ENCODE results near the gene MYLK. TPM values are rescaled to one million over a fixed set of nuclear protein-coding genes. Genes with fewer than 3 reads are reported as not detected.

MYLK gene
- total RNA-seq, 2 donors from 2014 or later: 99.0 to 240 TPM

DNA sequence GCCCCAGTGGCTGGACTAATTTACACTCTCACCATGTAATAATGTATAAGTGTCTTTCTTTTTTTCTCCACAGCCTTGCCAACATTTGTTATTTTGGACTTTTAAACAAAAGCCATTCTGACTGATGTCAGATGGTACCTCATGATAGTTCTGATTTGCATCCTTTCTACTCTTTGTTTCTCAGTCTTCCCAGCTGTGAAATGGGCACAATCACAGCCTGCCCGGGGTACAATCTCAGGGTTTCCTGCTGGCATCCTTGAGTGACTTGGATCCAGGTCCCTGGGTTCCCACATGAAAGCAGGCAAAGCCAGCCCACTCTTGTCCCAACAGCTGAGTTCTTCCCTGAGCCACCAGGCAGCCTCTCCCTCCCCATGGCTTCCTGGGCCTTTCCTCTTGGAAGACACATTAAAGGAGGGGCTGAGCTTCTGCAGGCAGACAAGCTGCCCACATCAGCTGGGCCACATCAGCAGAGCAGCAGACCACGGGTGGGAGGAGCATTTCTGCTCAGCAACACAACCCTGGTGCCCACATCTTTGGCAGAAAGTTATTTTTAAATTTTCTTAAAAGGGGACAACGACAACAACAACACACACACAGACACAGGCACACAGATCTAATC lies 82.0 kb downstream of the MYLK start:
- intact Hi-C loops (cut with DNase I, micrococcal nuclease): no loop called here
- ATAC-seq: no peak

DNA sequence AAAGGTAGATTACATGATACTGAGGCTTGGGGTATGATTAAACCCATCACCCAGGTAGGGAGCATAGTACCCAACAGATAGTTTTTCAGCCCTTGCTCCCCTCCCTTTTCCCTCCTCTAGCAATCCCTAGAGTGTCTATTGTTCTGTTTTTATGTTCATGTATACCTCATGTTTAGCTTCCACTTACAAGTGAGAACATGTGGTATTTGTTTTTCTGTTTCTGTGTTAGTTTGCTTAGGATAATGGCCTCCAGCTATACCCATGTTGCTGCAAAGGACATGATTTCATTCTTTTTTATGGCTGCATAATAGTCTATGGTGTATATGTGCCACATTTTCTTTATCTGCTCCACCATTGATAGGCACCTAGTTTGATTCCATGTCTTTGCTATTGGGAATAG lies 82.7 kb downstream of the MYLK start:
- intact Hi-C loops (cut with DNase I, micrococcal nuclease): no loop called here
- no peak for DNase-seq
- no peak for ATAC-seq

More for the DNA sequence above, 82.0 kb downstream of the MYLK start:
- no peak for DNase-seq

GRCh38 chr3:123800362-123800682 lies 83.8 kb downstream of the MYLK start:
- intact Hi-C loops (cut with DNase I, micrococcal nuclease): no loop called here
- peak; percentile 10 for ATAC-seq

DNA sequence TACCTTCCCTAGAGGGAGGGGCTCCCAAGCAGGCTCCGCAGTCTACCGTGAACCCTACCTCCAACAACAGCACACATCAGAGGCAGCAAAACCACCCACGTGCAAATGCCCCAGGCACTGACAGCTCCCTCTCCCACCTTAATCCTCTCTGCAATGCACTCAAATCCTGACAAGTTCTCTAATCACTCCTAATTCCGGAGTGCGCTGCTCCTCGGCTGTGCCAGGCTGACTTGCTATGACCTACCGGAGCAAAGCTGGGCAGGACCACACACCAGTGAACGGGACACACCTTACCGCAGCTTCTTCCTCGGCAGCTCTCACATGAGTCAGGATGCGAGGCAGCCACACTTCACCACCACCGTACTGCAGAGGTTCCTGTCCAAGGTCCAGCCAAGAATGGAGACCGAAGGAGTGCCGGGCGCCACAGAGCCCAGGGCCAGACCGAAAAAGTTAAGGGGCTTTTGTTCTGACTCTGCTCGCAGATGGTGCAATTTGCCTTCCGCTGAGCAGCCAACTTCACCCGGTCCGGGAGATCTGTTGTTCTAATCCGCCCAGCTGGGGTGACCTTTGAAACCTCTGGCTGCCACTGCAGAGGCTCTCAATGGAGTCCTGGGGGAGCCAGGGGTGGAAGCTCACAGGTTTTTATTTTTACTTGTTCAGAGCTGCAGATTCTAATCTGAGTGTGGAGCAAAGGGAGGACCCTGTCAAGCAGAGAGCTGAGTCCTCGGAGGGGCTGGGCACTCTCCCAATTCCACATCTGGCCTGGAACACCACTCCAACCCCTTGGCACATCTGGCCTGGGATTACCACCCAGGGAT lies 84.4 kb downstream of the MYLK start:
- ATAC-seq (peak; percentile 90), DNase-seq (peak; percentile 60 to 66)
- intact Hi-C loops (cut with DNase I, micrococcal nuclease): no loop called here

More at GRCh38 chr3:123800362-123800682, 83.8 kb downstream of the MYLK start:
- DNase-seq: no peak

- ATAC-seq (no peak), DNase-seq (no peak)
- intact Hi-C loops (cut with DNase I, micrococcal nuclease): no loop called here
Measured at GRCh38 chr3:123798550-123798949, 85.6 kb downstream of the MYLK start.

- DNase-seq (no peak), ATAC-seq (no peak)
- intact Hi-C loops (cut with DNase I, micrococcal nuclease): no loop called here
Measured at GRCh38 chr3:123795471-123796251, 88.5 kb downstream of the MYLK start.

- intact Hi-C loops (cut with DNase I, micrococcal nuclease): no loop called here
- no peak for DNase-seq
- no peak for ATAC-seq
Measured at GRCh38 chr3:123793425-123793824, 90.7 kb downstream of the MYLK start.

DNA sequence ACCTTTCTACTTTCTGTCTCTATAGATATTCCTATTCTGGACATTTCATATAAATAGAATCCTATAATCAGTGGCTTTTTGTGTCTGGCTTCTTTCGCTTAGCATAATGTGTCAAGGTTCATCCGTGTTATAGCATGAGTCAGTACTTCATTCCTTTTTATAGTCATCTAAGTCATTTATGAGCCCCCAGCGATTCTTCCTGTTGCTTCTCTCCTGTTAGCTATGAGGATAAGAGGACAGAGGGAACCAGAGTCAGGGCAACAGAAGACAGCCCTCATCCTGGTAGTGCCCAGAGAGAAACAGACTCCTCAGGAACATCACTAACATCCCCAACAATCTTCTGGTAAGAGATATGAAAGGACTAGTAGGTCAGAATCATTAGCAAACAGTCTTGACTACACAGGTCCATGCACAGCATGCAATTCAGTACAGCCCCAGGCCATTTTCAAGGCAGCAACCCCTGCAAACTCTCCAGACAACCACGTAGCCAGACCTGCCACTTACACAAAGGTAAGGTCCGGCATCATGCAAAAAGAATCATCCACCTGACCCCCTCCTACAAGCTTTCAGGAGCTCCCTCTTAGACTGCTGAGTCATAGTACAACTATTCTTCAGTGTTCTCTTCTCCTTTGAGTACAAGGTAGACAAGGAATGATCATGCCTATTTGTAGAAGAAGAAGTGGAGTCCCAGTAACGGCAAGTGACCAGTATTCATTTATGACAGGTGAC lies 91.5 kb downstream of the MYLK start:
- ATAC-seq (peak; percentile 93), DNase-seq (no peak)
- intact Hi-C loops (cut with DNase I, micrococcal nuclease): no loop called here

DNA sequence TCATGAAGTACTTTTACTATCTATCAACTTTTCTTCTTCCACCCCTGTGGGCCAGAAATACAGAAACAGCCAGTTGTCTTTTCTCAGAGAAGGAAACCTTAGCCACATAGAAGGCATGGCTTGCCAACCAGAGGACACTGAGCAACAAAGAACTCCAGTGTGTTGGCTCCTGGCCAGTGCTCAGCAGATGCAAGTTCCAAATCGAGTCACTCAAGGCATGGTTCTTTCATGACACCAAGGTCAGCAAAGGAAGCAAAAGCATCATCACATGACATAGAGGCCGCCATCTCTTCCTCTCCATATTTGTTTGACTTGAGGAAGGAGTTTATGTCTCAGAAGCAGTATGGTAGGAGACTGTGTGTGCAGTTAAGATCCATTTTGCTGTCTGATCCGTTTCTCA lies 92.2 kb downstream of the MYLK start:
- DNase-seq (peak in 1 of 2 donors; percentile 53), ATAC-seq (peak; percentile 22)
- intact Hi-C loops (cut with DNase I, micrococcal nuclease): no loop called here

GRCh38 chr3:123791417-123791816 lies 92.7 kb downstream of the MYLK start:
- ATAC-seq (no peak), DNase-seq (no peak)
- intact Hi-C loops (cut with DNase I, micrococcal nuclease): no loop called here

DNA sequence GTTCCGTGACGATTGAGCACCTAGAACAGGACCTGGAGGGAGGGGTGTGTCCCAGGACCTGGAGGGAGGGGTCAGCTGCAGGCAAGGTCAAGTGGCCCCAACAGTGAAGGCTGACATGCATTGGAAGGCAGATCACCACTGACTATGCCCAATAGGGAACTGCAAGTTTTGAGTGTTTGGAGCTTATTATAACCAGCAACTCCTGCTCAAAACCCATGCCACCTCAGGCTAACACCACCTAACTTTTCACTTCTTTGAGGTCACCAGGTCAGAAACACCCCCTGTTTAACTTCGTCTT lies 93.1 kb downstream of the MYLK start:
- no peak for DNase-seq
- intact Hi-C loops (cut with DNase I, micrococcal nuclease): no loop called here
- no peak for ATAC-seq

DNA sequence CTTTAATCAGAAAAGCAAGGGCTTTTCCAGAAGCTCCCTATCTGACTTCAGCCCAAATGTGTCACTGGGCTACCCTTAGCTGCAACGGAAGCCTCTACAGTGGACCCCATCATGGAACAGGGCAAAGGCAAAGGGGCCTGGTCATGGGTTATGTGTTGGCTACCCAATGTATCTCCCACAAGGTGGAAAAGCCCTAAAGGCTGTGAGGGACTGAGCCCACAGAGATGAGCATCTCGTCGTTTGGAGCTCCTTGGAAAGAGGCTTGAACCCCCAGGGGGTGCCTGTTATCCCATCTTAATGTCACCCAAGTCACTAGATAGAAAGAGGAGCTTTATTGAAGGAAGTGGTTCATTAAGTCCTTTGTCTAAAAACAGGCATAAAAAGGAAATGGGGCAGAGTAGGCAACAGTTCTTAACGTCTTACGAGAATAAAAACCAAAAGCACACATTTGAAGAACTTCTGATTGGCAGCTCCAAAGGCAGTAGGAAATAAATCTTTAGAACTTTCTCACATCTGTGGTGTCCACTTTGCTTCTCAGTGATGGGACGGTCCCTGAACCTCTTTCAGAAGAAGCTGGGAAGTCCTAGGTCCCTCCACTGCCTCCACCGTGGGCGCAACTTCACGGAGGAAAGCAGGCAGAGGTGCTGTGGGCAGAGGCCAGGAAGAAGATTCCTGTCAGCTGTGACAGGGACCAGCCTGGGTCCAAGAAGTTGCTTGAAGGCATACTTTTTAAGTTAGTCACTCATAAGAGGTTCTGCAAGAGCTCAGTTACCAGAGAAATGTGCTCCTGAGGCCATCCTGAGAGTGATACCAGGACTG lies 93.7 kb downstream of the MYLK start:
- DNase-seq: no peak
- ATAC-seq: no peak
- intact Hi-C loops (cut with DNase I, micrococcal nuclease): no loop called here

DNA sequence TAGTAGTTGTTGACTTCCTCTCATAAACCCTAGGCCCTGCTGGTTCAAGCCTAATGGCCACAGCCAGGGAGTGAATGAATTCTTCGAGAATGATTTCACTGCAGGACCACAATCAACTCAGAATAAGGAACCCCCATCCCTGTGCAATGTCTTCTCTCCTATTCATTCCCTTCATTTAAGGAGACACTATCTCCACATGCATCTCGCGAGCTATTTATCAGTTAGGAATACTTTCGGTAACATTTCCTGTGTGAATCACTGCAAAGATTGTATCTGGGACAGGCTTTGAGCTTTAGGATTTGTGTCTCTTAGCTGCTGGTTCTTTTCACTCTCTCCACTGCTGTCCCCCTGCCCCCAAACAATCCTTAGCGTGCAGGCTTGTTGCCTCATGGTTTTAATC lies 94.4 kb downstream of the MYLK start:
- DNase-seq: no peak
- no peak for ATAC-seq
- intact Hi-C loops (cut with DNase I, micrococcal nuclease): no loop called here

DNA sequence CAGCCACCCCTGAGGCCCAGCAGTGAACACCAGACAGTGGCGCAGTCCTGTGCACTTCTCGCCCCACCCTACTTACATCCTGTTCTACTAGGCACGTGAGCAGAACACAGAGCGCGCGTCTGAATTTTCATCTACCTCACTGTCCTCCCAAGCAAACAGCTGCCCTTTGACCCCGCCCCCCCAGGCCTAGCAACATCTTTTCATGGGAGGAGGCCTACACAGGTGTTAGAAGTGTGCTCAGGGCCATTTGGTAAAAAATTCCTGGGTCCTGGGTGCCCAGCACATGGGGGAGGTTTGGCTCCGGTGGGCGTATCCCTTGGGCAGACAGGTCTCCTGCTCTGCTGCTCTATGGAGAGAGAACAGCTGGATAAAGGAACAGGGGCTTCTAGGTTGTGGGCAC lies 95.0 kb downstream of the MYLK start:
- DNase-seq (no peak), ATAC-seq (no peak)
- intact Hi-C loops (cut with DNase I, micrococcal nuclease): no loop called here

GRCh38 chr3:123788710-123789109 lies 95.4 kb downstream of the MYLK start:
- no peak for ATAC-seq
- intact Hi-C loops (cut with DNase I, micrococcal nuclease): no loop called here
- no peak for DNase-seq

- ATAC-seq (peak; percentile 56), DNase-seq (peak; percentile 69 to 73)
- intact Hi-C loops (cut with DNase I, micrococcal nuclease): no loop called here
Measured at GRCh38 chr3:123787133-123787532, 97.0 kb downstream of the MYLK start.

- intact Hi-C loops (cut with DNase I, micrococcal nuclease): no loop called here
- DNase-seq (no peak), ATAC-seq (no peak)
Measured at GRCh38 chr3:123785602-123786001, 98.5 kb downstream of the MYLK start.

GRCh38 chr3:123783811-123784210 lies 100.3 kb downstream of the MYLK start:
- DNase-seq (peak in 1 of 2 donors; percentile 66), ATAC-seq (peak; percentile 78)
- intact Hi-C loops (cut with DNase I, micrococcal nuclease): no loop called here
